PFSK-1 (cell line): ENCODE results near the gene IL36B.

Experiments
- FOXP2 ChIP-seq: optimal IDR thresholded peaks from 2 replicates; pipeline ENCODE3; 2011; ENCODE audit warnings: borderline replicate concordance, control low read depth, inconsistent platforms; ENCODE audit not compliant: insufficient read depth; ENCODE audit errors: extremely low read length, extremely low read depth
- POLR2AphosphoS5 ChIP-seq: IDR thresholded peaks from 2 replicates; pipeline ENCODE4 v1.6.1; 2012; ENCODE audit warnings: low read depth, mild to moderate bottlenecking, control low read depth, low read length, moderate library complexity
- REST ChIP-seq, 2 experiments: IDR thresholded peaks; 2 replicates each; pipeline versions ENCODE4 v1.6.1 to v1.8.0; 2011 to 2012; ENCODE audit warnings: low read depth in 2 of 2, low read length in 2 of 2, control low read depth in 1 of 2, inconsistent platforms in 1 of 2, mild to moderate bottlenecking in 1 of 2, moderate library complexity in 1 of 2; ENCODE audit not compliant: insufficient read depth in 1 of 2
- SIN3A ChIP-seq: IDR thresholded peaks from 2 replicates; pipeline ENCODE4 v1.6.1; 2012; ENCODE audit warnings: mild to moderate bottlenecking, low read length, moderate library complexity, borderline replicate concordance; ENCODE audit not compliant: insufficient read depth
- TAF1 ChIP-seq: IDR thresholded peaks from 2 replicates; pipeline ENCODE4 v1.6.1; 2012; ENCODE audit warnings: low read length, control low read depth, borderline replicate concordance; ENCODE audit not compliant: insufficient read depth

The IL36B gene

GRCh38 chr2:112996635-112997034 is 56.0 kb downstream of the IL36B start:
- no peak for TF ChIP-seq FOXP2
- no peak for TF ChIP-seq POLR2AphosphoS5

GRCh38 chr2:112995346-112995920 is 57.2 kb downstream of the IL36B start:
- TF ChIP-seq SIN3A (no peak), FOXP2 (no peak), REST (IDR thresholded peaks at IDR 0.05; ENCODE audit: insufficient read depth in 1 of 2, low read depth in 2 of 2, low read length in 2 of 2) (no peak), TAF1 (no peak), POLR2AphosphoS5 (no peak)

- TF ChIP-seq POLR2AphosphoS5 (no peak), TAF1 (no peak), FOXP2 (no peak), REST (IDR thresholded peaks at IDR 0.05; ENCODE audit: insufficient read depth in 1 of 2, low read depth in 2 of 2, low read length in 2 of 2) (no peak), SIN3A (no peak)
Observed at GRCh38 chr2:112994648-112995047, 58.0 kb downstream of the IL36B start.

GRCh38 chr2:112993831-112994230 is 58.8 kb downstream of the IL36B start:
- no peak for TF ChIP-seq SIN3A
- TF ChIP-seq REST (IDR thresholded peaks at IDR 0.05; ENCODE audit: insufficient read depth in 1 of 2, low read depth in 2 of 2, low read length in 2 of 2) = no peak
- no peak for TF ChIP-seq TAF1
- TF ChIP-seq POLR2AphosphoS5 = no peak
- TF ChIP-seq FOXP2 = no peak

GRCh38 chr2:112989611-112990010 is 63.1 kb downstream of the IL36B start:
- TF ChIP-seq SIN3A = no peak
- TF ChIP-seq POLR2AphosphoS5 = no peak
- no peak for TF ChIP-seq FOXP2
- no peak for TF ChIP-seq REST (IDR thresholded peaks at IDR 0.05; ENCODE audit: insufficient read depth in 1 of 2, low read depth in 2 of 2, low read length in 2 of 2)
- TF ChIP-seq TAF1 = no peak
